K562 (cell line): ENCODE results near the gene EFCAB5. TPM values are rescaled to one million over a fixed set of nuclear protein-coding genes. Genes with fewer than 3 reads are reported as not detected.

Experiments
- CBX5 ChIP-seq: IDR thresholded peaks from 2 replicates; pipeline ENCODE4 v1.6.1; 2014; ENCODE audit warnings: low read depth, borderline replicate concordance
- ILF3 ChIP-seq: fragments of 450-650 bp; IDR thresholded peaks from 2 replicates; pipeline ENCODE4 v1.6.1; 2018; ENCODE audit warnings: antibody characterized with exemption, mild to moderate bottlenecking, moderate library complexity, borderline replicate concordance
- KLF16 ChIP-seq: IDR thresholded peaks from 2 replicates; pipeline ENCODE4 v1.6.1; 2016; ENCODE audit warnings: antibody characterized with exemption
- RAD21 ChIP-seq, 2 experiments: fragments of 250-450 bp in 1 of 2; fragments of 450-650 bp in 1 of 2; sonication (Bioruptor Pico) in 1 of 2; formaldehyde crosslinking in 1 of 2; IDR thresholded peaks in 1 of 2; conservative IDR thresholded peaks in 1 of 2; 2 replicates each; pipeline versions ENCODE4 v1.4.0 to v1.8.0; 2020 to 2022; ENCODE audit warnings: mild to moderate bottlenecking in 2 of 2, moderate library complexity in 1 of 2
- RAD51 ChIP-seq: fragments of 450-650 bp; IDR thresholded peaks from 2 replicates; pipeline ENCODE4 v1.7.1; 2016; ENCODE audit warnings: low read depth, mild to moderate bottlenecking, borderline replicate concordance
- RBBP5 ChIP-seq: fragments of 200-600 bp; sonication (generic); IDR thresholded peaks from 2 replicates; pipeline ENCODE4 v1.6.1; 2012; ENCODE audit warnings: borderline replicate concordance, mild to moderate bottlenecking, low read length, control low read depth, inconsistent platforms; ENCODE audit not compliant: insufficient read depth, poor library complexity, severe bottlenecking
- TOE1 ChIP-seq, 2 experiments: fragments of 450-650 bp in 1 of 2; sonication (generic) in 1 of 2; formaldehyde crosslinking in 1 of 2; IDR thresholded peaks; 2 replicates each; pipeline versions ENCODE4 v1.7.1 to v1.8.0; 2016 to 2022; ENCODE audit warnings: borderline replicate concordance in 2 of 2, mild to moderate bottlenecking in 2 of 2, antibody characterized with exemption in 1 of 2, inconsistent platforms in 1 of 2, low read depth in 1 of 2, missing genetic modification reagents in 1 of 2, moderate library complexity in 1 of 2
- TRIM24 ChIP-seq, 2 experiments: fragments of 450-650 bp; IDR thresholded peaks; 2 replicates each; pipeline ENCODE4 v1.6.1; 2016
- YY1 ChIP-seq, 3 experiments: IDR thresholded peaks; 2 replicates each; pipeline ENCODE4 v1.6.1; 2011; ENCODE audit warnings: low read length in 2 of 3, mild to moderate bottlenecking in 2 of 3, moderate library complexity in 2 of 3, borderline replicate concordance in 1 of 3, control low read depth in 1 of 3, low read depth in 1 of 3; ENCODE audit not compliant: insufficient read depth in 3 of 3, insufficient replicate concordance in 2 of 3, control insufficient read depth in 1 of 3, insufficient read length in 1 of 3; ENCODE audit errors: extremely low read depth in 1 of 3
- ZNF445 ChIP-seq: fragments of 250-450 bp; sonication (Bioruptor Pico); IDR thresholded peaks from 2 replicates; pipeline ENCODE4 v1.4.0; 2020; ENCODE audit warnings: low read depth, mild to moderate bottlenecking, moderate library complexity
- polyA plus RNA-seq, 8 experiments: library from polyadenylated mRNA; depleted of rRNA in 4 of 8; stranded (reverse) in 5 of 8; unstranded in 3 of 8; fragments of >200 nt; fragmentation: Nextera tagmentation in 2 of 8; fragmentation: Illumina TruSeq in 1 of 8; extraction: Ambion mirVana in 2 of 8; extraction: Trizol in 1 of 8; gene quantifications; 2 replicates each; pipeline versions ENCODE4 v1.2.1 to v1.2.3, GENCODE V29; 2011 to 2014; ENCODE audit warnings: inconsistent platforms in 1 of 8, missing spikeins in 1 of 8
- total RNA-seq, 7 experiments: library from RNA; depleted of rRNA in 6 of 7; stranded (reverse); fragments of >200 nt in 6 of 7; fragmentation: Illumina TruSeq in 2 of 7; extraction: Trizol in 2 of 7; gene quantifications; 2 replicates each; pipeline versions ENCODE4 v1.2.1 to v1.2.3, GENCODE V29; 2011 to 2021; ENCODE audit warnings: low replicate concordance in 1 of 7
- TF ChIP-seq, protein P1 (sequence below), 3 experiments: fragments of 200-800 bp in 1 of 3; fragments of 250-450 bp in 1 of 3; fragments of 450-650 bp in 1 of 3; sonication (Bioruptor Pico) in 1 of 3; sonication (Bioruptor generic) in 1 of 3; formaldehyde crosslinking in 1 of 3; IDR thresholded peaks; 2 replicates each; pipeline versions ENCODE4 v1.6.1 to v1.8.0; 2016 to 2022; ENCODE audit warnings: mild to moderate bottlenecking in 2 of 3, missing genetic modification characterization in 2 of 3, missing compliant biosample characterization in 1 of 3, moderate library complexity in 1 of 3
- TF ChIP-seq, protein P2 (sequence below): fragments of 450-650 bp; IDR thresholded peaks from 2 replicates; pipeline ENCODE4 v1.6.1; 2017; ENCODE audit warnings: antibody characterized with exemption, mild to moderate bottlenecking
- TF ChIP-seq, protein P3 (sequence below): fragments of 450-650 bp; formaldehyde crosslinking; IDR thresholded peaks from 2 replicates; pipeline ENCODE4 v1.4.0; 2020; ENCODE audit warnings: mild to moderate bottlenecking, moderate library complexity
- TF ChIP-seq, protein P4 (sequence below): sonication (generic); formaldehyde crosslinking; IDR thresholded peaks from 2 replicates; pipeline ENCODE4 v1.9.0; 2022; ENCODE audit warnings: mild to moderate bottlenecking, missing genetic modification reagents

Gene EFCAB5
- total and polyA plus RNA-seq, 9 of the 15 experiments (the other 6 are each of a cell fraction or from before 2014, with no cell fraction given), result 0.06 to 0.11 TPM; not detected in 7

DNA sequence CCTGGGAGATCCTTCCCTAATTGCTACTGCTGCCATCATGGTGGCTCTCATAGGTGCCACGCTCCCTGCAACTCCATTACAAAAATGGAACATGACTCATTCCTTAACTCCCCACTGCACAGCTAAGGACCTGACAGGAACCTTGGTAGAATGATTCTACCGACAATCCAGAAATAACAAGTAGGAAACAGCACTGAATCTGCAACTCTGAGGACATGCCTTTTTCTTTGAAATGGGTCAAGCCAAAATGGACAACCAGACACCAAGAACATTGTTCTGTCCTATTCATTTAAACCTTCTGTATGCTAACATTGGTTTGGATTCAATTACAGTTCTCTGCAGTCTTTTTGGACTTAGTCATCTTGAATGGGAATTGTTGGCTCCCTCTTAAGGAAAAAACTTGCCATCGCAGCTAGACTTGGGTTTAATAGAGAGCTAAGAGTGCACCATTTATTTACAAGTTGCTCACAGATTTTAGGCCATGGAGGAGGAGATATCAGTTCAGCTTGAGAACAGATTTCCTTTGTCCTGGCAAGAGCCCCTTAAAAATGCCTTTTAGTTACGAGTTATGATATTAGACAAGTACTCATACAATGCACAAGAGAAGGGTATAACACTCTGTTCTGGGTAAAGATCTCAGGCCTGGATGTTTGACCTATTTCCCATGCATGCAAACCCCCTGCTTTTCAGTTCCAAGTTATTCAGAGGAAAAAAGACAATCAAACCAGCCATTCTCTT lies 154.2 kb downstream of the EFCAB5 start (continued):
- TF ChIP-seq, protein P1, sequence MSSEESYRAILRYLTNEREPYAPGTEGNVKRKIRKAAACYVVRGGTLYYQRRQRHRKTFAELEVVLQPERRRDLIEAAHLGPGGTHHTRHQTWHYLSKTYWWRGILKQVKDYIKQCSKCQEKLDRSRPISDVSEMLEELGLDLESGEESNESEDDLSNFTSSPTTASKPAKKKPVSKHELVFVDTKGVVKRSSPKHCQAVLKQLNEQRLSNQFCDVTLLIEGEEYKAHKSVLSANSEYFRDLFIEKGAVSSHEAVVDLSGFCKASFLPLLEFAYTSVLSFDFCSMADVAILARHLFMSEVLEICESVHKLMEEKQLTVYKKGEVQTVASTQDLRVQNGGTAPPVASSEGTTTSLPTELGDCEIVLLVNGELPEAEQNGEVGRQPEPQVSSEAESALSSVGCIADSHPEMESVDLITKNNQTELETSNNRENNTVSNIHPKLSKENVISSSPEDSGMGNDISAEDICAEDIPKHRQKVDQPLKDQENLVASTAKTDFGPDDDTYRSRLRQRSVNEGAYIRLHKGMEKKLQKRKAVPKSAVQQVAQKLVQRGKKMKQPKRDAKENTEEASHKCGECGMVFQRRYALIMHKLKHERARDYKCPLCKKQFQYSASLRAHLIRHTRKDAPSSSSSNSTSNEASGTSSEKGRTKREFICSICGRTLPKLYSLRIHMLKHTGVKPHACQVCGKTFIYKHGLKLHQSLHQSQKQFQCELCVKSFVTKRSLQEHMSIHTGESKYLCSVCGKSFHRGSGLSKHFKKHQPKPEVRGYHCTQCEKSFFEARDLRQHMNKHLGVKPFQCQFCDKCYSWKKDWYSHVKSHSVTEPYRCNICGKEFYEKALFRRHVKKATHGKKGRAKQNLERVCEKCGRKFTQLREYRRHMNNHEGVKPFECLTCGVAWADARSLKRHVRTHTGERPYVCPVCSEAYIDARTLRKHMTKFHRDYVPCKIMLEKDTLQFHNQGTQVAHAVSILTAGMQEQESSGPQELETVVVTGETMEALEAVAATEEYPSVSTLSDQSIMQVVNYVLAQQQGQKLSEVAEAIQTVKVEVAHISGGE (CRISPR knock-in tag; IDR thresholded peaks at IDR 0.05), result no peak
- TF ChIP-seq YY1 (IDR thresholded peaks at IDR 0.05; ENCODE audit: borderline replicate concordance in 1 of 3, control insufficient read depth in 1 of 3, extremely low read depth in 1 of 3, insufficient read depth in 3 of 3, insufficient read length in 1 of 3, insufficient replicate concordance in 2 of 3, low read depth in 1 of 3, low read length in 2 of 3), result peak in 1 of 3 experiments; percentile 70
- TF ChIP-seq RAD21 (CRISPR knock-in tag; conservative IDR thresholded peaks at IDR 0.05 in 1 of 2, IDR thresholded peaks at IDR 0.05 in 1 of 2), result peak; percentile 12 to 46; a peak in 2 of 4 replicates
- no peak for TF ChIP-seq ILF3
- no peak for TF ChIP-seq RBBP5
- no peak for TF ChIP-seq CBX5
- 0 out of 4 replicates have a peak, but pooled peaks of 1 of the 2 experiments have one; percentile 18 for TF ChIP-seq TRIM24 (IDR thresholded peaks at IDR 0.05)
- TF ChIP-seq, protein P2, sequence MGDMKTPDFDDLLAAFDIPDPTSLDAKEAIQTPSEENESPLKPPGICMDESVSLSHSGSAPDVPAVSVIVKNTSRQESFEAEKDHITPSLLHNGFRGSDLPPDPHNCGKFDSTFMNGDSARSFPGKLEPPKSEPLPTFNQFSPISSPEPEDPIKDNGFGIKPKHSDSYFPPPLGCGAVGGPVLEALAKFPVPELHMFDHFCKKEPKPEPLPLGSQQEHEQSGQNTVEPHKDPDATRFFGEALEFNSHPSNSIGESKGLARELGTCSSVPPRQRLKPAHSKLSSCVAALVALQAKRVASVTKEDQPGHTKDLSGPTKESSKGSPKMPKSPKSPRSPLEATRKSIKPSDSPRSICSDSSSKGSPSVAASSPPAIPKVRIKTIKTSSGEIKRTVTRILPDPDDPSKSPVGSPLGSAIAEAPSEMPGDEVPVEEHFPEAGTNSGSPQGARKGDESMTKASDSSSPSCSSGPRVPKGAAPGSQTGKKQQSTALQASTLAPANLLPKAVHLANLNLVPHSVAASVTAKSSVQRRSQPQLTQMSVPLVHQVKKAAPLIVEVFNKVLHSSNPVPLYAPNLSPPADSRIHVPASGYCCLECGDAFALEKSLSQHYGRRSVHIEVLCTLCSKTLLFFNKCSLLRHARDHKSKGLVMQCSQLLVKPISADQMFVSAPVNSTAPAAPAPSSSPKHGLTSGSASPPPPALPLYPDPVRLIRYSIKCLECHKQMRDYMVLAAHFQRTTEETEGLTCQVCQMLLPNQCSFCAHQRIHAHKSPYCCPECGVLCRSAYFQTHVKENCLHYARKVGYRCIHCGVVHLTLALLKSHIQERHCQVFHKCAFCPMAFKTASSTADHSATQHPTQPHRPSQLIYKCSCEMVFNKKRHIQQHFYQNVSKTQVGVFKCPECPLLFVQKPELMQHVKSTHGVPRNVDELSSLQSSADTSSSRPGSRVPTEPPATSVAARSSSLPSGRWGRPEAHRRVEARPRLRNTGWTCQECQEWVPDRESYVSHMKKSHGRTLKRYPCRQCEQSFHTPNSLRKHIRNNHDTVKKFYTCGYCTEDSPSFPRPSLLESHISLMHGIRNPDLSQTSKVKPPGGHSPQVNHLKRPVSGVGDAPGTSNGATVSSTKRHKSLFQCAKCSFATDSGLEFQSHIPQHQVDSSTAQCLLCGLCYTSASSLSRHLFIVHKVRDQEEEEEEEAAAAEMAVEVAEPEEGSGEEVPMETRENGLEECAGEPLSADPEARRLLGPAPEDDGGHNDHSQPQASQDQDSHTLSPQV, result peak; percentile 31; the same call in 1 of the 2 replicates
- peak; percentile 4; the same call in 1 of the 2 replicates for TF ChIP-seq KLF16
- no peak for TF ChIP-seq TOE1 (IDR thresholded peaks at IDR 0.05; ENCODE audit: borderline replicate concordance)
- TF ChIP-seq TOE1 (CRISPR knock-in tag; IDR thresholded peaks at IDR 0.05; ENCODE audit: borderline replicate concordance, low read depth), result no peak
- TF ChIP-seq RAD51, result no peak
- TF ChIP-seq, protein P3, sequence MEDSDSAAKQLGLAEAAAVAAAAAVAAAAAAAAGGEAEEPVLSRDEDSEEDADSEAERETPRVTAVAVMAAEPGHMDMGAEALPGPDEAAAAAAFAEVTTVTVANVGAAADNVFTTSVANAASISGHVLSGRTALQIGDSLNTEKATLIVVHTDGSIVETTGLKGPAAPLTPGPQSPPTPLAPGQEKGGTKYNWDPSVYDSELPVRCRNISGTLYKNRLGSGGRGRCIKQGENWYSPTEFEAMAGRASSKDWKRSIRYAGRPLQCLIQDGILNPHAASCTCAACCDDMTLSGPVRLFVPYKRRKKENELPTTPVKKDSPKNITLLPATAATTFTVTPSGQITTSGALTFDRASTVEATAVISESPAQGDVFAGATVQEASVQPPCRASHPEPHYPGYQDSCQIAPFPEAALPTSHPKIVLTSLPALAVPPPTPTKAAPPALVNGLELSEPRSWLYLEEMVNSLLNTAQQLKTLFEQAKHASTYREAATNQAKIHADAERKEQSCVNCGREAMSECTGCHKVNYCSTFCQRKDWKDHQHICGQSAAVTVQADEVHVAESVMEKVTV (CRISPR knock-in tag), result no peak
- no peak for TF ChIP-seq ZNF445 (CRISPR knock-in tag)
- TF ChIP-seq, protein P4, sequence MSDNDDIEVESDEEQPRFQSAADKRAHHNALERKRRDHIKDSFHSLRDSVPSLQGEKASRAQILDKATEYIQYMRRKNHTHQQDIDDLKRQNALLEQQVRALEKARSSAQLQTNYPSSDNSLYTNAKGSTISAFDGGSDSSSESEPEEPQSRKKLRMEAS (CRISPR knock-in tag), result no peak
